GM12878 (cell line): Measurements from ENCODE around the gene RCVRN. TPM values are rescaled to one million over a fixed set of nuclear protein-coding genes. Genes with fewer than 3 reads are reported as not detected.

Source experiments
- ATAC-seq: fragments of 200-7000 bp; cut with Tn5 transposase; 3 replicates; pipeline ENCODE4 v1.9.1; 2020; ENCODE audit warnings: mild to moderate bottlenecking, moderate library complexity
- BruUV-seq: library from RNA; stranded (reverse); fragments of 400-500 nt; replicated peaks from 2 replicates; lab custom pipeline; 2021; lab: Mats Ljungman, UMichigan
- CTCF ChIA-PET: fragments of 300-600 bp; sonication (Branson Sonifier 250); formaldehyde crosslinking; extraction: SDS; loops from one replicate; lab custom pipeline; 2021; ENCODE audit warnings: inconsistent platforms; lab: Yijun Ruan, JAX
- POLR2A ChIA-PET: fragments of 350-600 bp; formaldehyde crosslinking; extraction: SDS; loops from one replicate; lab custom pipeline; 2021; ENCODE audit warnings: inconsistent platforms; lab: Charles Lee
- RAD21 ChIA-PET: fragments of 300-600 bp; sonication (Branson Sonifier 250); formaldehyde crosslinking; loops from one replicate; lab custom pipeline; 2023; ENCODE audit warnings: antibody characterized with exemption; ENCODE audit not compliant: unreplicated experiment; lab: Charles Lee
- SMC1A ChIA-PET: fragments of 300-600 bp; sonication (Branson Sonifier 250); formaldehyde crosslinking; loops from one replicate; lab custom pipeline; 2023; ENCODE audit not compliant: unreplicated experiment, uncharacterized antibody; lab: Charles Lee
- DNase-seq: peaks from one replicate; pipeline ENCODE4 v3.0.0-alpha.2; 2011; ENCODE audit warnings: low read depth, low spot score
- FAIRE-seq: peaks from 3 replicates; lab custom pipeline; 2011; peaks lifted over from hg19 to GRCh38; lab: Jason Lieb, UNC
- H2AFZ ChIP-seq: 2 replicates; pipeline ENCODE4 v1.6.0; 2011; ENCODE audit warnings: low read depth, low read length, control low read depth; ENCODE audit not compliant: control insufficient read depth
- H3K27ac ChIP-seq: 2 replicates; pipeline ENCODE4 v1.5.1; 2011; ENCODE audit warnings: control low read depth; ENCODE audit not compliant: control insufficient read depth, insufficient read depth
- H3K27me3 ChIP-seq, 2 experiments: replicated peaks in 1 of 2; 2 replicates each; pipeline versions ENCODE4 v1.6.0 to v1.6.1; 2011; ENCODE audit warnings: low read length in 1 of 2; ENCODE audit not compliant: control insufficient read depth in 2 of 2, insufficient read depth in 2 of 2
- H3K36me3 ChIP-seq, 2 experiments: 2 replicates each; pipeline ENCODE4 v1.5.1; 2011; ENCODE audit warnings: low read length in 1 of 2; ENCODE audit not compliant: control insufficient read depth in 2 of 2, insufficient read depth in 2 of 2
- H3K4me1 ChIP-seq: 2 replicates; pipeline ENCODE4 v1.6.1; 2011; ENCODE audit warnings: mild to moderate bottlenecking, low read length, moderate library complexity, mixed read lengths; ENCODE audit not compliant: control insufficient read depth, insufficient read depth
- H3K4me2 ChIP-seq: 2 replicates; pipeline ENCODE4 v1.6.0; 2011; ENCODE audit warnings: control low read depth; ENCODE audit not compliant: control insufficient read depth, insufficient read depth
- H3K4me3 ChIP-seq: fragments of 200-600 bp; sonication (generic); 2 replicates; pipeline ENCODE4 v1.5.1; 2016
- H3K79me2 ChIP-seq: 2 replicates; pipeline ENCODE4 v1.6.0; 2011; ENCODE audit warnings: low read length; ENCODE audit not compliant: control insufficient read depth, insufficient read depth
- H3K9ac ChIP-seq: 2 replicates; pipeline ENCODE4 v1.8.0; 2011; ENCODE audit warnings: low read length, control low read depth, mixed read lengths; ENCODE audit not compliant: control insufficient read depth, insufficient read depth
- H3K9me3 ChIP-seq: replicated peaks from 3 replicates; pipeline ENCODE4 v1.5.1; 2011; ENCODE audit warnings: mild to moderate bottlenecking, low read length; ENCODE audit not compliant: control insufficient read depth, insufficient read depth
- H4K20me1 ChIP-seq: 2 replicates; pipeline ENCODE4 v1.6.0; 2011; ENCODE audit not compliant: control insufficient read depth, insufficient read depth
- BCL11A ChIP-seq: IDR thresholded peaks from 2 replicates; pipeline ENCODE4 v1.6.1; 2011; ENCODE audit warnings: low read depth, low read length
- CBFB ChIP-seq: IDR thresholded peaks from 2 replicates; pipeline ENCODE4 v1.6.1; 2016; ENCODE audit warnings: antibody characterized with exemption, low read depth
- CHD4 ChIP-seq: fragments of 200-600 bp; sonication (generic); IDR thresholded peaks from 2 replicates; pipeline ENCODE4 v1.6.1; 2016; ENCODE audit warnings: mild to moderate bottlenecking
- EGR1 ChIP-seq, 2 experiments: IDR thresholded peaks; 1 replicate in 1 of 2; 2 replicates in 1 of 2; pipeline ENCODE4 v1.6.1; 2011 to 2012; ENCODE audit warnings: low read depth in 2 of 2, low read length in 2 of 2, borderline replicate concordance in 1 of 2, mild to moderate bottlenecking in 1 of 2, moderate library complexity in 1 of 2
- KLF5 ChIP-seq: fragments of 450-650 bp; IDR thresholded peaks from 2 replicates; pipeline ENCODE4 v1.6.1; 2014; ENCODE audit warnings: mild to moderate bottlenecking; ENCODE audit not compliant: partially characterized antibody
- MTA3 ChIP-seq: IDR thresholded peaks from 2 replicates; pipeline ENCODE4 v1.6.1; 2012; ENCODE audit warnings: low read length, inconsistent platforms, borderline replicate concordance
- MYB ChIP-seq: fragments of 150-350 bp; IDR thresholded peaks from 2 replicates; pipeline ENCODE4 v1.6.1; 2014; ENCODE audit warnings: mild to moderate bottlenecking, low read depth, low read length, borderline replicate concordance
- NFXL1 ChIP-seq: fragments of 450-650 bp; IDR thresholded peaks from 2 replicates; pipeline ENCODE4 v1.6.1; 2017; ENCODE audit warnings: antibody characterized with exemption, mild to moderate bottlenecking, borderline replicate concordance
- NRF1 ChIP-seq: conservative IDR thresholded peaks from 2 replicates; pipeline ENCODE4 v1.6.1; 2011; ENCODE audit warnings: mild to moderate bottlenecking, low read depth, low read length, improper control_type of control experiment
- RAD51 ChIP-seq: fragments of 450-650 bp; IDR thresholded peaks from 2 replicates; pipeline ENCODE4 v1.6.1; 2016; ENCODE audit warnings: moderate library complexity, mild to moderate bottlenecking, inconsistent platforms
- SRF ChIP-seq, 2 experiments: IDR thresholded peaks; 2 replicates each; pipeline ENCODE4 v1.6.1; 2011; ENCODE audit warnings: low read depth in 2 of 2, low read length in 2 of 2, mild to moderate bottlenecking in 1 of 2, moderate library complexity in 1 of 2
- TAF1 ChIP-seq: IDR thresholded peaks from 2 replicates; pipeline ENCODE4 v1.6.1; 2011; ENCODE audit warnings: mild to moderate bottlenecking, low read depth, low read length, borderline replicate concordance
- TCF3 ChIP-seq: IDR thresholded peaks from 2 replicates; pipeline ENCODE4 v1.6.1; 2012; ENCODE audit warnings: low read depth, mild to moderate bottlenecking, low read length, borderline replicate concordance; ENCODE audit not compliant: insufficient read depth
- YY1 ChIP-seq: IDR thresholded peaks from 2 replicates; pipeline ENCODE4 v1.6.1; 2011; ENCODE audit warnings: low read depth, mild to moderate bottlenecking, low read length
- ZBTB40 ChIP-seq: fragments of 450-650 bp; IDR thresholded peaks from 2 replicates; pipeline ENCODE4 v1.6.1; 2016; ENCODE audit warnings: mild to moderate bottlenecking, moderate library complexity, borderline replicate concordance
- ZNF217 ChIP-seq: fragments of 450-650 bp; IDR thresholded peaks from 2 replicates; pipeline ENCODE4 v1.6.1; 2017; ENCODE audit warnings: antibody characterized with exemption, mild to moderate bottlenecking
- ZSCAN29 ChIP-seq: fragments of 450-650 bp; IDR thresholded peaks from 2 replicates; pipeline ENCODE4 v1.6.1; 2017; ENCODE audit warnings: mild to moderate bottlenecking, moderate library complexity
- WGBS: methylation state at CpG from one replicate; pipeline ENCODE4 v1.1.6; 2016; ENCODE audit warnings: low lambda C conversion rate; ENCODE audit not compliant: insufficient replicate concordance, insufficient coverage; ENCODE audit errors: missing lambda C conversion rate; 5-methylcytosine and 5-hydroxymethylcytosine counted together
- in situ Hi-C: fragments of 300-500 bp; cut with MboI; formaldehyde crosslinking; loops from 9 replicates; pipeline ENCODE4 v1.14.3; 2018; ENCODE audit warnings: mixed read lengths
- intact Hi-C: fragments of 100-400 bp; cut with micrococcal nuclease; formaldehyde crosslinking; loops from one replicate; pipeline ENCODE4 v1.14.2; 2022; ENCODE audit not compliant: unreplicated experiment
- polyA plus RNA-seq, 11 experiments: library from polyadenylated mRNA; depleted of rRNA in 4 of 11; unstranded in 6 of 11; stranded (reverse) in 5 of 11; fragments of >200 nt; fragmentation: Nextera tagmentation in 4 of 11; fragmentation: Illumina TruSeq in 1 of 11; extraction: Ambion mirVana in 4 of 11; extraction: Trizol in 1 of 11; gene quantifications; 1 replicate in 1 of 11; 2 replicates in 10 of 11; pipeline versions ENCODE4 v1.2.1 to v1.2.3, GENCODE V29; 2011 to 2016; ENCODE audit warnings: inconsistent platforms in 2 of 11, missing spikeins in 2 of 11, low read depth in 1 of 11
- total RNA-seq, 4 experiments: library from RNA; depleted of rRNA in 3 of 4; stranded (reverse); fragments of >200 nt in 3 of 4; fragmentation: Illumina TruSeq in 1 of 4; extraction: Trizol in 1 of 4; gene quantifications; 2 replicates each; pipeline versions ENCODE4 v1.2.1 to v1.2.3, GENCODE V29; 2013 to 2021

RCVRN gene
- total and polyA plus RNA-seq, 10 of the 15 experiments (the other 5 are each of a cell fraction or from before 2014, with no cell fraction given), result 0.07 to 0.23 (median 0.14) TPM; not detected in 6

GRCh38 chr17:9860851-9861250, 44.2 kb downstream of the RCVRN start (continued):
- TF ChIP-seq ZBTB40 (no peak), TCF3 (no peak), SRF (IDR thresholded peaks at IDR 0.05; ENCODE audit: low read depth in 2 of 2, low read length in 2 of 2) (no peak), NRF1 (no peak), MYB (no peak), ZNF217 (no peak)

GRCh38 chr17:9859781-9860180, 45.3 kb downstream of the RCVRN start:
- H3K4me1 ChIP-seq, result no peaks in the 10 kb centered on the region
- intact Hi-C loops, result no loop called here
- H3K36me3 ChIP-seq, result no peaks in the 10 kb centered on the region
- no peaks in the 10 kb centered on the region for H3K27me3 ChIP-seq
- FAIRE-seq (no peak), DNase-seq (no peak), ATAC-seq (no peak)
- CTCF ChIA-PET, result no interaction called here
- POLR2A ChIA-PET, result no interaction called here
- H3K4me2 ChIP-seq, result no peak overlapping the region
- TF ChIP-seq RAD51, result no peak
- TF ChIP-seq CHD4, result no peak
- no peak for TF ChIP-seq EGR1 (IDR thresholded peaks at IDR 0.05; ENCODE audit: borderline replicate concordance in 1 of 2, low read depth in 2 of 2, low read length in 2 of 2)
- no peak for TF ChIP-seq KLF5
- no peak for TF ChIP-seq MTA3
- TF ChIP-seq BCL11A, result no peak
- TF ChIP-seq YY1, result no peak
- no peak for TF ChIP-seq TAF1
- no peak for TF ChIP-seq CBFB
- no peak for TF ChIP-seq NFXL1
- no peak for TF ChIP-seq ZSCAN29
- TF ChIP-seq, all 136 proteins: peak for 0
- Histone ChIP-seq H4K20me1 (no peaks in the 10 kb centered on the region), H3K4me3 (no peak overlapping the region), H3K79me2 (no peaks in the 10 kb centered on the region), H3K9me3 (no peaks in the 10 kb centered on the region; the same call in 2 of the 3 replicates), H3K9ac (no peak overlapping the region), H2AFZ (no peak overlapping the region), H3K27ac (no peak overlapping the region)
- ChIA-PET RAD21 (no interaction called here), SMC1A (no interaction called here)
- BruUV-seq, result no TSS peak
- 11% methylated on average over 5 of the region's 5 CpGs for WGBS
- in situ Hi-C loops, result loop anchor here (5.0 kb wide), 1 partner anchor 33 kb away; no protein-coding TSS in a partner anchor
